H1 (cell line): ENCODE results near the gene ATP2A3. TPM values are rescaled to one million over a fixed set of nuclear protein-coding genes. Genes with fewer than 3 reads are reported as not detected.

Experiments
- CTCF ChIA-PET: fragments of 300-600 bp; sonication (Branson Sonifier 250); formaldehyde crosslinking; loops from one replicate; lab custom pipeline; 2021; ENCODE audit not compliant: partially characterized antibody; lab: Charles Lee
- POLR2A ChIA-PET: fragments of 300-600 bp; sonication (Branson Sonifier 250); formaldehyde crosslinking; loops from one replicate; lab custom pipeline; 2021; ENCODE audit warnings: inconsistent platforms; ENCODE audit not compliant: partially characterized antibody; lab: Charles Lee
- DNase-seq, 2 experiments: peaks; one replicate each; pipeline versions ENCODE4 v3.0.0 to v3.0.0-alpha.2; 2010 to 2022; ENCODE audit warnings: low spot score in 2 of 2, low read depth in 1 of 2, mixed read lengths in 1 of 2
- FAIRE-seq: peaks from 2 replicates; lab custom pipeline; 2011; peaks lifted over from hg19 to GRCh38; lab: Jason Lieb, UNC
- H2AFZ ChIP-seq: 2 replicates; pipeline ENCODE4 v1.8.1; 2012; ENCODE audit warnings: low read length, inconsistent platforms
- H2AK5ac ChIP-seq: 2 replicates; pipeline ENCODE4 v1.6.1; 2013; ENCODE audit warnings: low read depth, low read length
- H2BK120ac ChIP-seq: replicated peaks from 2 replicates; pipeline ENCODE3; 2013; ENCODE audit warnings: low read depth, low read length, inconsistent platforms
- H2BK12ac ChIP-seq: 2 replicates; pipeline ENCODE4 v1.6.1; 2013; ENCODE audit warnings: low read depth, low read length
- H2BK15ac ChIP-seq: 2 replicates; pipeline ENCODE4 v1.6.1; 2013; ENCODE audit warnings: low read length
- H2BK20ac ChIP-seq: 2 replicates; pipeline ENCODE4 v1.6.1; 2013; ENCODE audit warnings: low read length
- H2BK5ac ChIP-seq: 2 replicates; pipeline ENCODE4 v1.6.1; 2013; ENCODE audit warnings: low read depth, low read length
- H3K14ac ChIP-seq: 2 replicates; pipeline ENCODE4 v1.6.1; 2013; ENCODE audit warnings: inconsistent platforms; ENCODE audit not compliant: insufficient read length
- H3K18ac ChIP-seq: 2 replicates; pipeline ENCODE4 v1.6.1; 2013; ENCODE audit warnings: low read length; ENCODE audit errors: extremely low read depth
- H3K23ac ChIP-seq: 2 replicates; pipeline ENCODE4 v1.6.1; 2013; ENCODE audit warnings: inconsistent platforms; ENCODE audit not compliant: insufficient read length
- H3K23me2 ChIP-seq: 2 replicates; pipeline ENCODE4 v1.6.1; 2013; ENCODE audit warnings: low read depth, low read length
- H3K27ac ChIP-seq: 2 replicates; pipeline ENCODE4 v1.6.1; 2011; ENCODE audit warnings: low read depth, low read length, inconsistent platforms
- H3K27me3 ChIP-seq, 4 experiments: replicated peaks in 1 of 4; 1 replicate in 1 of 4; 2 replicates in 3 of 4; pipeline versions ENCODE4 v1.6.1 to v1.8.1; 2011 to 2013; ENCODE audit warnings: low read length in 3 of 4, mild to moderate bottlenecking in 3 of 4, inconsistent platforms in 2 of 4, mixed read lengths in 2 of 4, moderate library complexity in 1 of 4; ENCODE audit not compliant: control insufficient read depth in 3 of 4, insufficient read depth in 3 of 4; ENCODE audit errors: extremely low read depth in 1 of 4
- H3K36me3 ChIP-seq, 4 experiments: 2 replicates each; pipeline versions ENCODE4 v1.6.1 to v1.8.1; 2011 to 2013; ENCODE audit warnings: mild to moderate bottlenecking in 4 of 4, low read length in 3 of 4, moderate library complexity in 2 of 4, control low read depth in 1 of 4, inconsistent platforms in 1 of 4; ENCODE audit not compliant: insufficient read depth in 4 of 4, control insufficient read depth in 2 of 4
- H3K4ac ChIP-seq: replicated peaks from 2 replicates; pipeline ENCODE3; 2013; ENCODE audit warnings: low read length, low read depth, mixed read lengths, inconsistent platforms; ENCODE audit not compliant: insufficient read length
- H3K4me1 ChIP-seq, 4 experiments: replicated peaks in 1 of 4; 1 replicate in 1 of 4; 2 replicates in 3 of 4; pipeline versions ENCODE4 v1.6.1 to v1.8.1; 2011 to 2013; ENCODE audit warnings: low read length in 3 of 4, inconsistent platforms in 2 of 4, mixed read lengths in 1 of 4; ENCODE audit not compliant: insufficient read depth in 4 of 4, control insufficient read depth in 3 of 4
- H3K4me2 ChIP-seq, 2 experiments: 2 replicates each; pipeline versions ENCODE4 v1.6.1 to v1.8.1; 2011 to 2013; ENCODE audit warnings: low read depth in 2 of 2, low read length in 2 of 2, control low read depth in 1 of 2, inconsistent platforms in 1 of 2, mild to moderate bottlenecking in 1 of 2; ENCODE audit not compliant: insufficient read depth in 1 of 2
- H3K4me3 ChIP-seq, 4 experiments: fragments of 200-600, 300-600 bp in 1 of 4; sonication (generic), shearing (Covaris generic), sonication (Bioruptor Twin) in 1 of 4; 2 replicates each; pipeline versions ENCODE4 v1.5.1 to v1.8.1; 2011 to 2016; ENCODE audit warnings: low read length in 4 of 4, low read depth in 3 of 4, control low read depth in 2 of 4, inconsistent platforms in 2 of 4, mild to moderate bottlenecking in 2 of 4, mixed read lengths in 1 of 4, moderate library complexity in 1 of 4; ENCODE audit not compliant: insufficient read depth in 2 of 4; ENCODE audit errors: extremely low read depth in 1 of 4
- H3K56ac ChIP-seq: replicated peaks from 2 replicates; pipeline ENCODE3; 2013; ENCODE audit warnings: low read depth, mild to moderate bottlenecking, mixed read lengths, low read length, inconsistent platforms; ENCODE audit not compliant: insufficient read length
- H3K79me1 ChIP-seq: 2 replicates; pipeline ENCODE4 v1.6.1; 2013; ENCODE audit warnings: low read depth, low read length, control low read depth
- H3K79me2 ChIP-seq, 2 experiments: 2 replicates each; pipeline versions ENCODE4 v1.6.1 to v1.8.1; 2012 to 2013; ENCODE audit warnings: low read length in 2 of 2, mild to moderate bottlenecking in 2 of 2, inconsistent platforms in 1 of 2; ENCODE audit not compliant: insufficient read depth in 2 of 2, control insufficient read depth in 1 of 2
- H3K9ac ChIP-seq, 4 experiments: replicated peaks in 1 of 4; 1 replicate in 1 of 4; 2 replicates in 3 of 4; pipeline versions ENCODE4 v1.6.1 to v1.8.1; 2011 to 2013; ENCODE audit warnings: low read depth in 3 of 4, low read length in 3 of 4, control low read depth in 2 of 4, mild to moderate bottlenecking in 2 of 4, moderate library complexity in 2 of 4, inconsistent platforms in 1 of 4; ENCODE audit errors: extremely low read depth in 1 of 4
- H3K9me3 ChIP-seq, 2 experiments: 2 replicates each; pipeline versions ENCODE4 v1.6.1 to v1.8.1; 2012 to 2013; ENCODE audit warnings: mild to moderate bottlenecking in 2 of 2, moderate library complexity in 2 of 2, control low read depth in 1 of 2, inconsistent platforms in 1 of 2, low read depth in 1 of 2, low read length in 1 of 2, mixed read lengths in 1 of 2; ENCODE audit not compliant: insufficient read depth in 2 of 2
- H4K20me1 ChIP-seq, 2 experiments: replicated peaks in 1 of 2; 2 replicates each; pipeline versions ENCODE3 to v1.8.1; 2011 to 2013; ENCODE audit warnings: inconsistent platforms in 2 of 2, low read length in 2 of 2, mild to moderate bottlenecking in 1 of 2; ENCODE audit not compliant: insufficient read depth in 2 of 2, control insufficient read depth in 1 of 2
- H4K5ac ChIP-seq: 2 replicates; pipeline ENCODE4 v1.6.1; 2013; ENCODE audit warnings: low read length, low read depth, mixed read lengths, inconsistent platforms; ENCODE audit not compliant: insufficient read length
- H4K8ac ChIP-seq: 2 replicates; pipeline ENCODE4 v1.8.0; 2013; ENCODE audit warnings: mild to moderate bottlenecking, moderate library complexity, low read length, inconsistent platforms; ENCODE audit not compliant: insufficient read depth; ENCODE audit errors: extremely low read depth
- H4K91ac ChIP-seq: replicated peaks from 2 replicates; pipeline ENCODE3; 2013; ENCODE audit warnings: low read length, mixed read lengths, inconsistent platforms; ENCODE audit not compliant: insufficient read length
- CBX5 ChIP-seq: fragments of 300-800, 300-1000 bp; sonication (generic); IDR thresholded peaks from 2 replicates; pipeline ENCODE4 v1.7.1; 2016; ENCODE audit warnings: antibody characterized with exemption, low read length, low read depth
- JUND ChIP-seq: IDR thresholded peaks from 2 replicates; pipeline ENCODE4 v1.6.1; 2011; ENCODE audit warnings: mild to moderate bottlenecking, improper control_type of control experiment, low read length
- WGBS, 2 experiments: shearing (Covaris generic) in 1 of 2; methylation state at CpG; one replicate each; pipeline versions ENCODE4 v1.1.6 to v1.1.7; 2013 to 2015; ENCODE audit warnings: low lambda C conversion rate in 2 of 2, mixed read lengths in 2 of 2, inconsistent platforms in 1 of 2, low coverage in 1 of 2, missing lambda C conversion rate in 1 of 2; ENCODE audit not compliant: insufficient replicate concordance in 2 of 2, insufficient coverage in 1 of 2, insufficient read length in 1 of 2; ENCODE audit errors: extremely low coverage in 1 of 2, missing lambda C conversion rate in 1 of 2; 5-methylcytosine and 5-hydroxymethylcytosine counted together
- polyA plus RNA-seq, 7 experiments: library from polyadenylated mRNA; depleted of rRNA in 3 of 7; stranded (reverse) in 5 of 7; unstranded in 2 of 7; fragments of >200 nt in 5 of 7; fragments of 200-250 nt in 2 of 7; gene quantifications; 1 replicate in 5 of 7; 2 replicates in 1 of 7; 4 replicates in 1 of 7; pipeline versions ENCODE4 v1.2.1 to v1.2.3, GENCODE V29; 2011 to 2013; ENCODE audit warnings: missing spikeins in 2 of 7, mixed read lengths in 2 of 7
- total RNA-seq: library from RNA; stranded (reverse); fragmentation: NEBNext Ultra II Directional; extraction: Animal tissue kit (Norgen Biotek cat#: 25700); gene quantifications from 2 replicates; pipeline ENCODE4 v1.2.1, GENCODE V29; 2021

ATP2A3 gene
- total and polyA plus RNA-seq, 2 of the 8 experiments (the other 6 are each of a cell fraction or from before 2014, with no cell fraction given) = 18.4 to 32.5 TPM

- no peak overlapping the region for H3K27ac ChIP-seq
- no peak overlapping the region for H4K8ac ChIP-seq
- H3K18ac ChIP-seq = no peak overlapping the region
- no peak overlapping the region for H3K14ac ChIP-seq
- H3K27me3 ChIP-seq = no peaks in the 10 kb centered on the region
- H4K20me1 ChIP-seq = peaks cover 2 to 3% of the 10 kb centered on the region in 2 experiments
- no peaks in the 10 kb centered on the region for H3K23me2 ChIP-seq
- peaks cover 3 to 9% (median 5%) of the 10 kb centered on the region in 4 experiments; a peak in 5 of 8 replicates for H3K36me3 ChIP-seq
- H3K56ac ChIP-seq = no peak overlapping the region
- DNase-seq (no peak), FAIRE-seq (no peak)
- 0 out of 2 replicates have a peak, but pooled peaks have one; percentile 8 for TF ChIP-seq JUND
- TF ChIP-seq CBX5 = no peak
- WGBS, 2 experiments = 89% methylated on average over 4 of the region's 4 CpGs; no CpG with 5 or more reads in 1 of the 2 experiments
- H2BK15ac ChIP-seq = no peak overlapping the region
- H2BK20ac ChIP-seq = no peak overlapping the region
- no peak overlapping the region for H4K91ac ChIP-seq
- no peak overlapping the region for H3K4ac ChIP-seq
- POLR2A ChIA-PET = no interaction called here
- no peak overlapping the region for H2BK12ac ChIP-seq
- peaks cover 4% of the 10 kb centered on the region; the same call in 1 of the 2 replicates for H3K79me1 ChIP-seq
- no peaks in the 10 kb centered on the region for H3K9me3 ChIP-seq
- H3K9ac ChIP-seq = no peak overlapping the region
- H4K5ac ChIP-seq = no peak overlapping the region
- no peaks in the 10 kb centered on the region; a peak in 1 of 4 replicates for H3K79me2 ChIP-seq
- H2AFZ ChIP-seq = no peak overlapping the region
- no peak overlapping the region for H2BK5ac ChIP-seq
- H2BK120ac ChIP-seq = no peak overlapping the region
- no peak overlapping the region for H3K4me2 ChIP-seq
- no peak overlapping the region for H3K23ac ChIP-seq
- no peak overlapping the region for H3K4me3 ChIP-seq
- CTCF ChIA-PET = interaction anchor here (1.9 to 5.0 kb wide), 2 partner anchors 22 to 28 kb away, joined by 8 to 33 read pairs; no protein-coding TSS in a partner anchor
- H3K4me1 ChIP-seq = peaks cover 0 to 18% (median 10%) of the 10 kb centered on the region in 4 experiments; a peak in 6 of 7 replicates
- H2AK5ac ChIP-seq = no peak overlapping the region
Observed at GRCh38 chr17:3885970-3886369, 78.3 kb downstream of the ATP2A3 start.
